Measurements from ENCODE around the gene TMEM269.

GRCh38 chr1:42837709-42838108, 52.9 kb downstream of the TMEM269 start:
- TF ChIP-seq, protein P1, sequence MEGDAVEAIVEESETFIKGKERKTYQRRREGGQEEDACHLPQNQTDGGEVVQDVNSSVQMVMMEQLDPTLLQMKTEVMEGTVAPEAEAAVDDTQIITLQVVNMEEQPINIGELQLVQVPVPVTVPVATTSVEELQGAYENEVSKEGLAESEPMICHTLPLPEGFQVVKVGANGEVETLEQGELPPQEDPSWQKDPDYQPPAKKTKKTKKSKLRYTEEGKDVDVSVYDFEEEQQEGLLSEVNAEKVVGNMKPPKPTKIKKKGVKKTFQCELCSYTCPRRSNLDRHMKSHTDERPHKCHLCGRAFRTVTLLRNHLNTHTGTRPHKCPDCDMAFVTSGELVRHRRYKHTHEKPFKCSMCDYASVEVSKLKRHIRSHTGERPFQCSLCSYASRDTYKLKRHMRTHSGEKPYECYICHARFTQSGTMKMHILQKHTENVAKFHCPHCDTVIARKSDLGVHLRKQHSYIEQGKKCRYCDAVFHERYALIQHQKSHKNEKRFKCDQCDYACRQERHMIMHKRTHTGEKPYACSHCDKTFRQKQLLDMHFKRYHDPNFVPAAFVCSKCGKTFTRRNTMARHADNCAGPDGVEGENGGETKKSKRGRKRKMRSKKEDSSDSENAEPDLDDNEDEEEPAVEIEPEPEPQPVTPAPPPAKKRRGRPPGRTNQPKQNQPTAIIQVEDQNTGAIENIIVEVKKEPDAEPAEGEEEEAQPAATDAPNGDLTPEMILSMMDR (IDR thresholded peaks at IDR 0.05; ENCODE audit: low read depth, low read length) = no peak
- TF ChIP-seq MYC (IDR thresholded peaks at IDR 0.05; ENCODE audit: low read depth, low read length) = no peak

Measured in NB4 (cell line).